ENCODE results near the gene TRAF2.

TRAF2 gene

GRCh38 chr9:136849960-136850865 lies 36.1 kb upstream of the TRAF2 start:
- DNase-seq = no peak
- TF ChIP-seq CTCF (IDR thresholded peaks at IDR 0.05; ENCODE audit: low read depth, low read length) = no peak
- Histone ChIP-seq H3K27me3 (ENCODE audit: insufficient read depth, low read depth, severe bottlenecking) (no peaks in the 10 kb centered on the region), H3K27ac (peak overlapping the region; percentile 98), H3K4me3 (ENCODE audit: low read depth, low read length) (peak overlapping the region; percentile 72), H3K36me3 (peaks cover 41% of the 10 kb centered on the region), H3K9me3 (ENCODE audit: severe bottlenecking) (no peaks in the 10 kb centered on the region)

- H3K9me3 ChIP-seq (ENCODE audit: severe bottlenecking) = no peaks in the 10 kb centered on the region
- DNase-seq = no peak
- no peak overlapping the region for H3K4me3 ChIP-seq (ENCODE audit: low read depth, low read length)
- no peak overlapping the region for H3K27ac ChIP-seq
- no peaks in the 10 kb centered on the region for H3K27me3 ChIP-seq (ENCODE audit: insufficient read depth, low read depth, severe bottlenecking)
- peaks cover 41% of the 10 kb centered on the region for H3K36me3 ChIP-seq
- no peak for TF ChIP-seq CTCF (IDR thresholded peaks at IDR 0.05; ENCODE audit: low read depth, low read length)
These were observed 35.2 kb upstream of the TRAF2 start for GRCh38 chr9:136850866-136851775.

- DNase-seq = no peak
- H3K36me3 ChIP-seq = peaks cover 47% of the 10 kb centered on the region
- TF ChIP-seq CTCF (IDR thresholded peaks at IDR 0.05; ENCODE audit: low read depth, low read length) = no peak
- H3K4me3 ChIP-seq (ENCODE audit: low read depth, low read length) = no peak within 1 kb of the TSS
- H3K27ac ChIP-seq = no peak within 1 kb of the TSS
- H3K9me3 ChIP-seq (ENCODE audit: severe bottlenecking) = no peaks in the 10 kb centered on the region
- H3K27me3 ChIP-seq (ENCODE audit: insufficient read depth, low read depth, severe bottlenecking) = no peaks in the 10 kb centered on the region
These were observed 34.2 kb upstream of the TRAF2 start, which contains the start of gene MAMDC4 for GRCh38 chr9:136851941-136852663. Gene MAMDC4 (plus strand): TSS chr9:136852346. CDS start chr9:136852417, 71 bp downstream.

DNA sequence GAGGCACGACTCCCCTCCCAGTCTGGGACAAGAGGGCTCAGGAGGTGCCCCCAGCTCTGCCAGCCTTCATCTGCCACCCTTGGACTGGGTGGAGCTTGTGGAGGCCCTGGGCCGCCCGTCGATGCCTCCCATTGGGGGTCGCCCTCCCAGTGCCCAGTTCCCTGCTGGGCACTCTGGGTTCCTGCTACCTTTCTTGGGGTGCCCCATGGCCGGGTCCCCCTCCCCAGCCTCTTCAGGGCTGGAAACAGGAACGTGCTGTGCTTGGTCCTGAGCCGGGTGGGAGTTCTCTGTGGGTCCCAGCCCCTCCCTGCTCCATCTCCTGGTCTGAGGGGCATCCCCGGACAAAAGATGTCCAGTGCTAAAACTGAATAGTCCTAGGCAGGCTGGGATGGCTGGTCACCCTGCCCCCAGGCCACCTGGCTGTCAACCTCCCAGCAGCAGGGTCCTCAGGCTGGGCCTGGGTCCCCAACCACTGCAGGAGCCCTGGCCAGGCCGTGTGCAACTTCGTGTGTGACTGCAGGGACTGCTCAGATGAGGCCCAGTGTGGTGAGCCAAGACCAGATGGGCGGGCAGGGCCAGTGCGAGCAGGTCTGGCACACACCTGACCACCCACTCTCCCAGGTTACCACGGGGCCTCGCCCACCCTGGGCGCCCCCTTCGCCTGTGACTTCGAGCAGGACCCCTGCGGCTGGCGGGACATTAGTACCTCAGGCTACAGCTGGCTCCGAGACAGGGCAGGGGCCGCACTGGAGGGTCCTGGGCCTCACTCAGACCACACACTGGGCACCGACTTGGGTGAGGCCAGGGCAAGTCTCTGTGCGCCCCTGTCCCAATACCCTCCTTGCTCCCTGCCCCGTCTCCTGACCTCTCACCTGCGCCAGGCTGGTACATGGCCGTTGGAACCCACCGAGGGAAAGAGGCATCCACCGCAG lies 33.4 kb upstream of the TRAF2 start:
- Histone ChIP-seq H3K27me3 (ENCODE audit: insufficient read depth, low read depth, severe bottlenecking) (no peaks in the 10 kb centered on the region), H3K36me3 (peaks cover 54% of the 10 kb centered on the region), H3K9me3 (ENCODE audit: severe bottlenecking) (no peaks in the 10 kb centered on the region), H3K4me3 (ENCODE audit: low read depth, low read length) (no peak overlapping the region), H3K27ac (no peak overlapping the region)
- no peak for TF ChIP-seq CTCF (IDR thresholded peaks at IDR 0.05; ENCODE audit: low read depth, low read length)
- no peak for DNase-seq

Measured in WERI-Rb-1 (cell line).